HUES6 (cell line): ENCODE data around the gene MROH2B.
"Not testable (repeated sequence)": the region's sequence is repeated elsewhere in the genome, so short reads cannot be mapped to it uniquely, and the experiment has no call there.

Experiments
- H3K27ac ChIP-seq: 2 replicates; pipeline ENCODE4 v1.7.0; 2013; ENCODE audit warnings: low read depth, mild to moderate bottlenecking, low read length, inconsistent platforms
- H3K27me3 ChIP-seq: 2 replicates; pipeline ENCODE4 v1.6.1; 2013; ENCODE audit warnings: low read length; ENCODE audit not compliant: control insufficient read depth, insufficient read depth
- H3K36me3 ChIP-seq: 2 replicates; pipeline ENCODE4 v1.6.1; 2013; ENCODE audit warnings: low read length; ENCODE audit not compliant: control insufficient read depth, insufficient read depth
- H3K4me1 ChIP-seq: 2 replicates; pipeline ENCODE4 v1.6.1; 2013; ENCODE audit warnings: low read length; ENCODE audit not compliant: control insufficient read depth, insufficient read depth
- H3K4me3 ChIP-seq: 2 replicates; pipeline ENCODE4 v1.5.1; 2013; ENCODE audit warnings: low read depth, low read length
- H3K9ac ChIP-seq: one replicate; pipeline ENCODE4 v1.6.1; 2013; ENCODE audit warnings: mild to moderate bottlenecking, low read length
- H3K9me3 ChIP-seq: 2 replicates; pipeline ENCODE4 v1.6.1; 2013; ENCODE audit warnings: low read depth, low read length; ENCODE audit not compliant: control insufficient read depth, insufficient read depth

Gene MROH2B

DNA sequence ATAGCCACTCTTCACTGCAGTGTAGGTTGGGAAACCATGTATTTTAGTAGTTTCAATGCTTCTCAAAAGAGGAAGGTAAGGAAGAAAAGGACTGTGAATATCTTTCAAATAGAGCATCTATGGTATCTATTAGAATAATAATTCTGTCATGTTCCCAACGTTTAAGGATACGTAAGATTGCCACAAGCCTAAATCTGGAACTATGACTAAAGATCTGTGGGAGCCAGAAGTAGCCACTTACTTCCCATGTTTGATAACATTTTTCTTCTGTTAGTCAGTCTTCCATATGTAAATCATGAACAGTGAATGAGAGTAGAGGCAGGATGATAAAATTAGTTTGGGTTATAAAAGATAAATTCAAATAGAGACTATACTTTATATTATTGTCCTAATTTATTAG is 16.3 kb upstream of the MROH2B start:
- H3K9me3 ChIP-seq = no peaks in the 10 kb centered on the region
- H3K36me3 ChIP-seq = no peaks in the 10 kb centered on the region
- H3K27ac ChIP-seq = no peak overlapping the region
- H3K9ac ChIP-seq = no peak overlapping the region
- no peaks in the 10 kb centered on the region for H3K4me1 ChIP-seq
- no peak overlapping the region for H3K4me3 ChIP-seq
- no peaks in the 10 kb centered on the region for H3K27me3 ChIP-seq

DNA sequence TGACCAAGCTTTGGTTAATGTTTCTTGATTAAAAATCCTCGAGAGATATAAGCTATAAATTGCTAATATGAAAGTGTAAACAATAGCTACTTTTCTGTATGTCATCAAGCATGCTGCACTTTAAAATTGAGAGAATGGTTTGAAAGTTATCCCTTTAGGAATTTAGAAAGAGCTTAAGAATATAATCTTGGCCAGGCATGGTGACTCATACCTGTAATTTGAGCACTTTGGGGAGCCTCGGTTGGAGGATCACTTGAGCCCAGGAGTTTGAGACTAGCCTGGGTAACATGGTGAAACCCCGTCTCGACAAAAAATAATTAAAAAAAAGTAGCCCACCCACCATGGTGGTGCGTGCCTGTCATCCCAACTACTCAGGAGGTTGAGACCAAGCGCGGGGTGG is 12.2 kb upstream of the MROH2B start:
- Histone ChIP-seq H3K9ac (no peak overlapping the region), H3K4me3 (no peak overlapping the region), H3K27me3 (no peaks in the 10 kb centered on the region), H3K4me1 (no peaks in the 10 kb centered on the region), H3K36me3 (no peaks in the 10 kb centered on the region), H3K9me3 (no peaks in the 10 kb centered on the region; the same call in 1 of the 2 replicates), H3K27ac (no peak overlapping the region)

DNA sequence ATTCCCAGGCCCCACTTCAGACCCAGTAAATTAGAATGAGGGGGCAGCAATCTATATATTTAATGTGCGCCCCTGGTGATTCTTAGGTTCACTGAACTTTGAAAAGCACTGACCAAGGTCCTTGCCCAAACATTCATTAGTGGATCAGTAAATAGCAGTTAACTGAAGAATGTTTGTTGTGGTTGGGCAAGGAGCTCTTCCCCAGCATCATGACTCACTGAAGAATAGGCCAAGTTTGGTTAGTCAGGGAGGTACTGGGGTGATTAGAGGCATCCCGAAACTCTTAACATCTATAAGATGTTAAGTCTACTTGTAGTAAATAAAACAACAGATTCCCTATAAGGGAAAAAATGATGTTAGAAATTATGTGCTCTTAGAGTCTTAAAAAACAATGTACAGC is 833 bp upstream of the MROH2B start:
- no peaks in the 10 kb centered on the region for H3K27me3 ChIP-seq
- no peak overlapping the region for H3K9ac ChIP-seq
- 0 out of 2 replicates have a peak, but pooled peaks cover 5% of the 10 kb centered on the region for H3K4me1 ChIP-seq
- no peaks in the 10 kb centered on the region for H3K9me3 ChIP-seq
- H3K36me3 ChIP-seq = no peaks in the 10 kb centered on the region
- no peak overlapping the region for H3K4me3 ChIP-seq
- H3K27ac ChIP-seq = no peak overlapping the region

DNA sequence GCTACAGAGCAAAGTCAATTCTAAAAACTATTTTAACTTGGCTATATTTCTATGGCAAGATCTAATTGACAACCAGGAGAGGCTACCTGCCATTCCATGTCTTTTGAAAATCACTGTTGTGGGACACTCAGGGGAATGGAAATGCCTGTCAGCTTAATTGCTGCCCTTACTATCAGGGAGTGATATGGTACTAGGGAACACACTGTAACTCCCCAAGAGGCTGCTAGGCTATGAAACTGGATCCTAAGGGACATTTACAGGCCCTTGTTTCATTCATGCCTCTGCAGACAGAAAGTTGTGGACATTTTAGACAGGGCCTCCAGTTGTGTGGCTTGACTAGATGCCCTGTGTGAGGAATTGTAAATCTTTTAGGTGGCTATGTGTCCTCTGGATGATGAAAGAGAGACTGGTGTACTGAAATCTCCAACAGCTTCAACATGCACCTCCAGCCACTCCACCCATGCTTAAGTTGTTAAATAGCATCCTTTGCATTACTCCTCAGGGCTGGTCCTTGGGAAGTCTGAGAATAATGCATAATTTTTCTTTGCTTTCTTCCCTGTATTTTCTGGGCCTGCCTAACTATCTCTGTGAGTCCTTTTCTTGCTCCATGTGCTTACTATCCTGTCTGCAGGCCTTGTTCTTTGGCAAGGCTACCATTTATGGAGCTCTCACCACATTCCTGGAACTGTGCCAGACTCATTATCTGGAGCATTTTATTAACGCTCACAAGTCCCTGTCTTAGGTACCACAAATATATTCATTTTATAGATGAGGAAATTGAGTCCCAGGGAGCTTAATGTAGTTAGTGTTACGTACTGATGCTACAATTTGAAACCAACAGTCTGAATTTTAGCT is 3.2 kb downstream of the MROH2B start:
- Histone ChIP-seq H3K4me1 (peaks cover 10% of the 10 kb centered on the region), H3K4me3 (no peak overlapping the region), H3K9ac (no peak overlapping the region), H3K36me3 (no peaks in the 10 kb centered on the region), H3K27me3 (no peaks in the 10 kb centered on the region), H3K9me3 (no peaks in the 10 kb centered on the region), H3K27ac (no peak overlapping the region)

DNA sequence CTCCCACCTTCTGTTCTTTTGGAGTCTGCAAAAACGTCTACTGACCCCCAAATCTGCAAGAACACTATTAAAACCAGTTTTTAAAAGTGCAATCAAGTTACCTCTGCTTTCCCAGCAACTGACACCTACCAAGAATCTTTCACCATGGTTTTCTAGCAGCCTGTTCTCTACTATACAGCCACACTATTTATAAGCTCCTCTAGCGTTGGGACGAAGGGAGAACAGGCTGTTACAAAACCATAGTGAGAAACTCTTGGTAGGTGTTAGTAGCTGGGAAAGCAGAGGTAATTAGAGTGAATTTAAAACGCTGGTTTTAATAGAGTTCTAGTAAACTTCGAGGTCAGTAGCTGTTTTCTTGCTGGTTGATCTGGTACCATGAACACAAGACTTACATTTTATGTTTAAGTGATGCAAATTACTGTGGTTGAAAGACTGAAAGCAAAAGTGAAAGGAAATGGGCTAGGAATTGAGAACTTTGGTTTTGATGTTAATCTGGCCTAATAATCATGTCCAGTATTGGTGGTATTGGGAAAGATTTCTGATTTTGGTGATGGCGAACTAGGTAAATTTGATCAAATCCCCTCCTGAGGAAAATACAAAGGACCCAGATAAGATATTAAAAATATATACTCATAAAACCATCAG is 5.3 kb downstream of the MROH2B start:
- H3K27me3 ChIP-seq = no peaks in the 10 kb centered on the region
- no peak overlapping the region for H3K9ac ChIP-seq
- H3K36me3 ChIP-seq = no peaks in the 10 kb centered on the region
- no peak overlapping the region for H3K27ac ChIP-seq
- no peaks in the 10 kb centered on the region for H3K9me3 ChIP-seq
- no peak overlapping the region for H3K4me3 ChIP-seq
- peaks cover 10% of the 10 kb centered on the region for H3K4me1 ChIP-seq

DNA sequence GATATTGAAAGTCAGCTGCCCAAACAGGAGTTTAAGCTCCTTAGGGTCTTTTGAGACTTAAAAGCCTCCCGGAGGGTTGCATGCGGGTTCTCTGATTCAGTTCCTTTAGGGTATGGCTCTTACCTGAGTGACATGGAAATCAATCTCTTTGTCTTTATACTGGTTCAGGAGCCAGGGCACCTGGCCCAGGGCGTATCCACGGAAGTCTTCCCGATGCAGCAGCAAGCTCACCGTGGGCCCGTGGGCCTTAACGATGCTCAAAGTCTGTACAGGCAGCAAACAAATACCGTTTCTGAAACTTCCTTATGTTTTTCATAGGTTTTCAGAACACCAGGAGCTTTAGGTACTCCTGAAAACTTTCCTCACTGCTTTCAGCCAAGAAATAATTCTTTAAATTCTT is 13.2 kb downstream of the MROH2B start:
- no peak overlapping the region for H3K9ac ChIP-seq
- no peaks in the 10 kb centered on the region for H3K9me3 ChIP-seq
- H3K27me3 ChIP-seq = no peaks in the 10 kb centered on the region
- H3K27ac ChIP-seq = no peak overlapping the region
- no peaks in the 10 kb centered on the region for H3K36me3 ChIP-seq
- no peak overlapping the region for H3K4me3 ChIP-seq
- no peaks in the 10 kb centered on the region for H3K4me1 ChIP-seq

DNA sequence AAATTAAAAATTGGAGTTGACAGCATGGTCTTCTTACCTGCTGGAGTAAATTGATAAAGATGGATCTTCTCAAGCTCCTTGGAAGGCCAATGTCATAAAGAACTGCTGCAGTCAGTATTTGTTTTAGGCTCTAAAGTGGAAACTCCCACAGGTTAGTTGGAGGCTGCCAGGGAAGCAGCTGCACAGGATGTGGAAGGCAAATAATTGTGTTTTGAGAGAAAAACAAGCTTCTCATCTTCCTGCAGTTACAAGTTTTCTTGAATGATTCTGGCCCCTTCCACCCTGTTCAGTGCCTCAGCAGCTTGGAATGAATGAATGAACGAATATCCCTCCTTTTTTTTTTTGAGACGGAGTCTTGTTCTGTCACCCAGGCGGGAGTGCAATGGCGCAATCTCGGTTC is 13.9 kb downstream of the MROH2B start:
- Histone ChIP-seq H3K4me1 (no peaks in the 10 kb centered on the region), H3K4me3 (no peak overlapping the region), H3K36me3 (no peaks in the 10 kb centered on the region), H3K9ac (no peak overlapping the region), H3K27me3 (no peaks in the 10 kb centered on the region), H3K27ac (no peak overlapping the region), H3K9me3 (no peaks in the 10 kb centered on the region)

DNA sequence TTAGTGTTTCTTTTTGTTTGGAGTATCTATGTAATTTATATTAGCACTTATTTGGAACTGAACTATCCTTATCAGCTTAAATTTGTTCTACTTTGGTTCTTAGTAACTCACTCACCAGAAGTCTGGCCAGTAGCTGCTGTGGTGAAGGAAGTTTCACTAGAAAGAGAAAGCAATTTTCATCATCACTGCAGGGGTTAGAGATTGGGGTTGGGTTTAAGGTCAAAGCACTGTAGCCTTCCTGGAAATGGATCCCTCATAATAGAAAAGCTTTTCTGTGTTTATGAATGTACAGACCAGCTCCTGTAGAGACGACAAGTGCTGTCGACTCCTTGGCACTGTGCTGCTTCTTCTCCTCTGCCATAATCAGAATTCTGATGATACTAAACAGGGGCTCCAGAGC is 22.2 kb downstream of the MROH2B start:
- no peak overlapping the region for H3K4me3 ChIP-seq
- no peaks in the 10 kb centered on the region for H3K27me3 ChIP-seq
- H3K36me3 ChIP-seq = no peaks in the 10 kb centered on the region
- H3K9ac ChIP-seq = no peak overlapping the region
- H3K4me1 ChIP-seq = no peaks in the 10 kb centered on the region
- H3K27ac ChIP-seq = no peak overlapping the region
- H3K9me3 ChIP-seq = no peaks in the 10 kb centered on the region

DNA sequence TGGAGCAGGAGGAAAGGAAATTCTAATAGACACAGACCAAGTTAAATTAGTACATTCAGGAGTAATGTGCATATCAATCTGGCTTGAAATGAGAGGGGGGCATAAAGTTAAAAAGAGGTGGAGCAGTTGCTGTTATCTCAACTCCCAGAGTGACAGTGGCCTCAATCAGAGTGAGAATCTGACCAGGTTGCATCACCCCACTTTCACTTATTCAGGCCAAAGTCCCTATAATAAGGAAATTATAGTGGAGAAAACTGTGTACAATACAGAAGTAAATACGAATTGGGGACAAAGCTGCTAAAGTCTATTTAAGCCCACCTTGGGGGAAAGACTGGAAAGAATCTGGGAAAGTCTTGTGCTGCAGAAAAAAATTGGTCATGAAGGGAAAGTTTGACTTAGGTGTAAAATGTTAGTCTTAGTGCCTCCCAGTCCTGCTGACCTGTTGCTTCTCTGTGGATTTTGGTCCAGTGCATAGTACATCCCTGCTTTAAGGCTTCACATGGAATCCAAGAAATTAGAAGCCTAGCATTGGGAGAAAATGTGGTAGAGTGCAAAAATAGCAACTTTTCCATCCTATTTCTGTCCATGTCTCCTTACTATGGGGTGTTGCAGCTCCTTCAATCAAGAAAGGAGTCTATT is 27.9 kb downstream of the MROH2B start:
- Histone ChIP-seq H3K9ac (no peak overlapping the region), H3K9me3 (no peaks in the 10 kb centered on the region)

DNA sequence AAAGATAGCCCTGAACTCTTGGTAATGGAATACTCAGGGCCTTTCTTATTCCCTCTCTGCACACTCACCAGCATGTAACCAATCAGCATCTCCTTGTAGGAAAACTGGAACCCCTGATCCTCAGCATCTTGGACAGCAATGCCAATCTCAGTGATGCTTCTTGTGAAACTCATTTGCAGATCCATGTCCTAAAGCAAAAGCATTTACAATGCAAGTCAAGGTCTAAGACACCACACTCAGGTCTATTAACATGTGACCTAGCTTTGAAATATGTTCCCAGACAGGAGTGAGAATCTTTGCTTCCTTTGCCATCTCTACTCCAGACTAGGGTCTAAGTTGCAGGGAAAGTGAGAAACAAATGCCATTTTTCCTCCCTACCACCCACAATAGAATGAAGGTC is 38.2 kb downstream of the MROH2B start:
- Histone ChIP-seq H3K36me3 (no peaks in the 10 kb centered on the region), H3K27me3 (no peaks in the 10 kb centered on the region)

More for the DNA sequence above, 27.9 kb downstream of the MROH2B start:
- no peak overlapping the region for H3K4me3 ChIP-seq
- H3K27ac ChIP-seq = no peak overlapping the region
- no peaks in the 10 kb centered on the region for H3K36me3 ChIP-seq
- H3K27me3 ChIP-seq = no peaks in the 10 kb centered on the region
- H3K4me1 ChIP-seq = no peaks in the 10 kb centered on the region

DNA sequence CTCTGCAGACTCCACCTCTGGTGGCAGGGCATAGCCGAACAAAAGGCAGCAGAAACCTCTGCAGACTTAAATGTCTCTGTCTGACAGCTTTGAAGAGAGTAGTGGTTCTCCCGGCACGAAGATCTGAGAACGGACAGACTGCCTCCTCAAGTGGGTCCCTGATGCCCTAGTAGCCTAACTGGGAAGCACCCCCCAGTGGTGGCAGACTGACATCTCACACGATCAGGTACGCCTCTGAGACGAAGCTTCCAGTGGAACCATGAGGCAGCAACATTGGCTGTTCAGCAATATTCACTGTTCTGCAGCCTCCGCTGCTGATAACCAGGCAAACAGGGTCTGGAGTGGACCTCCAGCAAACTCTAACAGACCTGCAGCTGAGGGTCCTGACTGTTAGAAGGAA is 48.5 kb downstream of the MROH2B start:
- H3K9ac ChIP-seq, H3K4me3 ChIP-seq, H3K36me3 ChIP-seq, H3K4me1 ChIP-seq, H3K27me3 ChIP-seq, H3K27ac ChIP-seq: not testable (repeated sequence)
- H3K9me3 ChIP-seq = peaks cover 14% of the 10 kb centered on the region

More for the DNA sequence above, 38.2 kb downstream of the MROH2B start:
- Histone ChIP-seq H3K9me3 (no peaks in the 10 kb centered on the region), H3K27ac (no peak overlapping the region), H3K9ac (no peak overlapping the region), H3K4me1 (no peaks in the 10 kb centered on the region), H3K4me3 (no peak overlapping the region)
